GM12864 (cell line): ENCODE results near the gene PRKCQ.

ENCODE experiments used
- DNase-seq: peaks from one replicate; pipeline ENCODE4 v3.0.0-alpha.2; 2011; ENCODE audit warnings: low read depth
- H3K4me3 ChIP-seq: 2 replicates; pipeline ENCODE4 v1.5.1; 2011; ENCODE audit warnings: mild to moderate bottlenecking, low read depth, low read length, control low read depth
- CTCF ChIP-seq: IDR thresholded peaks from 2 replicates; pipeline ENCODE4 v1.5.1; 2011; ENCODE audit warnings: low read depth, mild to moderate bottlenecking, moderate library complexity, low read length, control low read depth, inconsistent platforms; ENCODE audit errors: missing control alignments

PRKCQ gene

GRCh38 chr10:6570893-6571292 lies 9.2 kb downstream of the PRKCQ start:
- H3K4me3 ChIP-seq: no peak overlapping the region
- DNase-seq: no peak
- no peak for TF ChIP-seq CTCF

DNA sequence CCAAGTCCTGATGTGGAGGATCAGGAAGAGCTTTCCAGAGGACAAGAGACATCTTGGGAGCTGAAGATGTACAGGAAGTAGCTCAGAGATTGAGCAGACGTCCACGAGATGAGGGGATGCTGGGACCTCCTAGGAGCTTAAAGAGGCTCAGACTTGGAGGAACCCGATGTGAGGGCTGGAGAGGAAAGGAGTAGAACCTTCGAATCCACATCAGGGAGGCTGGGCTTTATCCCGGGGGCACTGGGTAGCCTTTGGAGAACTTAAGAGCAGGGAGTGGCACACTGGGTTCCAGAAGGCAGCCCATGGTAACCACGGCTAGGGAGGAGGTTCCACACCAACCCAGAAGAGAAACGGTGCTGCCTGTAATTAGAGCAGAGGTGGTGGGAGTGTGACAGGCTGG lies 10.8 kb downstream of the PRKCQ start:
- H3K4me3 ChIP-seq: no peak overlapping the region
- DNase-seq: no peak
- TF ChIP-seq CTCF: no peak

DNA sequence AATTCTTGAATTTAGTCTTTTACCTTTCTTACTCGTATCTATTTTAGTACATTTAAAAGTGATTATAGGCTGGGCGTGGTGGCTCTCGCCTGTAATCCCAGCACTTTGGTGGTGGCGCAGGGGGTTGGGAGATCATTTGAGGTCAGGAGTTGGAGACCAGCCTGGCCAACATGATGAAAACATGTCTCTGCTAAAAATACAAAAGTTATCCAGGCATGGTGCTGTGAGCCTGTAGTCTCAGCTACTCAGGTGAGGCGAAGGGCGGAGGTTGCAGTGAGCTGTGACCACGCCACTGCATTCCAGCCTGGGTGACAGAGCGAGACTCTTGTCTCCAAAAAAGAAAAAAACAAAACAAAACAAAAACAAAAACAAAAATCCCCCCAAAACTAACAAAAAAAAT lies 12.2 kb downstream of the PRKCQ start:
- H3K4me3 ChIP-seq: no peak overlapping the region
- no peak for DNase-seq
- TF ChIP-seq CTCF: no peak

- no peak overlapping the region for H3K4me3 ChIP-seq
- no peak for TF ChIP-seq CTCF
- no peak for DNase-seq
Measured at GRCh38 chr10:6567203-6567703, 12.8 kb downstream of the PRKCQ start.

DNA sequence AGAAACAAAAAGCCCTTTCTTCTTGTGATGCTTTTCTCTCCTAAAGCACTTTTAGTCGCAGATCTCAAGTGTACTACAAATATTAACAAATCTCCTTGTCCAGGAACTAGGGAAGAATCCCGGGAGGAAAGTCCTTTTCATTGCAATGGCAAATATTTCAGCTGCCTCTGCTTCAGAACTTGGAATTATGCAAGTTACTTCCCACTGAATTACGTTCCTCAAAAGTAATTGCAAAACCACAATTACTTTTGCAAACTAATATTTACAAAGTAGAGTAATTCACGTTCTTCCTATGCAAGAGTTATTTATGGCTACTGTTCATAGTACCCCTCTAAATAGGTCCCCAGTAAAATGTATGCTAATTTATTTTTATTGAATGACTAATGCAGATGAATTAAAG lies 14.5 kb downstream of the PRKCQ start:
- H3K4me3 ChIP-seq: no peak overlapping the region
- no peak for DNase-seq
- TF ChIP-seq CTCF: no peak

DNA sequence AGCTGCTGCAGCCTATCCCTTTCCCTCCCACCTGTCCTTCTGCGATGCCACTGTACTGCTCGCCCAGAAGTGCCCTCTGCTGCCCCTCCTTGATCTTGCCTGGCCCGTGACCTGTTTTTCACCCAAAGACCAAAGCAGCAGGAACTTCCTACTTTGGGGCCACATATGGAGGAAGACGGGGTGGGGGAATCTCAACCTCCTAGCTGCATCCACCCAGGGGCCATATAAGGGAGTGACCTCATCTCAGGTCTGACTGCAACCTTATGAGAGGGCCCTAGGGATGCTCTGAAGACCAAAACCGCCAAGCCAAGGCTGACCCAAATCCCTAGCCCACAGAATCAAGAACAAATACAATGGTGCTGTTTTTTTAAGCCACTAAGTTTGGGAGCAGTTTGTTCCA lies 15.7 kb downstream of the PRKCQ start:
- no peak for DNase-seq
- no peak overlapping the region for H3K4me3 ChIP-seq
- TF ChIP-seq CTCF: no peak

GRCh38 chr10:6563731-6564130 lies 16.3 kb downstream of the PRKCQ start:
- no peak for TF ChIP-seq CTCF
- no peak overlapping the region for H3K4me3 ChIP-seq
- DNase-seq: no peak
